ENCODE results near the gene ERV3-1. TPM values are rescaled to one million over a fixed set of nuclear protein-coding genes. Genes with fewer than 3 reads are reported as not detected.

Gene ERV3-1
- total and polyA plus RNA-seq, 9 of the 15 experiments (the other 6 are each of a cell fraction or from before 2014, with no cell fraction given) = 10.2 to 30.0 (median 22.0) TPM

DNA sequence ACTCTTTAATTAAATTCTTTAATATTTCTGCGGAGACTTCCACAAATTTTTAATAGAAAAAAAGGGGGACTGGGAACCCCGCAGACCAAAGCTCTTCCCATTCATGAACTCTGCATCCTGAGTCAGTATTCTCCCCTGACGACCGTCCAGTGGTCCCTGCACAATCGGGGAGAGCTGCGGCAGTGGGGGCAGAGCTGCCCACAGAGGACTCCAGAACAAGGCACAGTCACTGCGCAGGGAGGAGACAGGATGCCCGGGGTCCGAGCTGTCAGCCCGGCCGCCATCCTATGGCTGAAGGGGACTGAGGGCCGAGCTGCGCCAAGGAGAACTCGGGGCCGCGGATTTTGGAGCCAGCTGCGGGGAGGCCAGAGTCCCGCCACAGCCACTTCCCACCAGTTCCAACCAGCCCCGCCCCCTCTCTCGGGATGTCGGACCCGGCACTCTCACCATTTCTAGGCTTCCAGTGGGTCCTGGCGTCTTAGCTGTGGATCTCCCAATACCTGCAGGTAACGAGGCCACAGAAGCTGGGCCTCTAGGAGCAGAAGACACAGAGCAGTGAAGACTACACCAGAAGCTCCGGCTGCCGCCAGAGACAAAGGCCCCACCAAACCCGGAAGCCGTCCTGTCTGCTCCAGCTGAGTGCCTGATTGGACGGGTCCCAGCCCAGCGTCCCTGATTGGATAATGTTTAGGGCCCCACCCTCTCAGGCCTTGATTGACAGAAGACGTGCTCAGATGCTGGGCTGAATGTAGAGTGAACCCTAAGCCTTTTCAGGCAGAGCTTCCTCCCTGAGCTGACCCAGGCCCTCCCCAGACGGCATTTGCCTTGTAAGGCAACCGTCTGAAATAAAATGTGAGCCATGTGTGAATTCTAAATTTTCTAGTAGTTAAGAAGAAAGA, at the start of gene ERV3-1 (continued):
- TF ChIP-seq FOXP1 (CRISPR knock-in tag; IDR thresholded peaks at IDR 0.05) (no peak), GTF2F1 (IDR thresholded peaks at IDR 0.05; ENCODE audit: low read depth, low read length) (0 out of 2 replicates have a peak, but pooled peaks have one; percentile 24), GTF2E2 (tag; IDR thresholded peaks at IDR 0.05) (peak; percentile 55; the same call in 1 of the 2 replicates), EP400 (IDR thresholded peaks at IDR 0.05) (peak; percentile 83), ERF (CRISPR knock-in tag; IDR thresholded peaks at IDR 0.05) (no peak), YY1 (IDR thresholded peaks at IDR 0.05; ENCODE audit: borderline replicate concordance in 1 of 3, control insufficient read depth in 1 of 3, extremely low read depth in 1 of 3, insufficient read depth in 3 of 3, insufficient read length in 1 of 3, insufficient replicate concordance in 2 of 3, low read depth in 1 of 3, low read length in 2 of 3) (peak in 1 of 3 experiments; percentile 53), CEBPG (CRISPR knock-in tag; IDR thresholded peaks at IDR 0.05) (no peak), CEBPG (tag; conservative IDR thresholded peaks at IDR 0.05 in 1 of 2, IDR thresholded peaks at IDR 0.05 in 1 of 2) (no peak), CREBBP (IDR thresholded peaks at IDR 0.05; ENCODE audit: low read depth, low read length) (no peak), PCBP2 (IDR thresholded peaks at IDR 0.05; ENCODE audit: low read depth, low read length, poor library complexity, severe bottlenecking) (no peak), RCOR1 (IDR thresholded peaks at IDR 0.05; ENCODE audit: borderline replicate concordance in 1 of 2, low read depth in 2 of 2, low read length in 2 of 2) (no peak), SMAD2 (IDR thresholded peaks at IDR 0.05; ENCODE audit: low read depth, low read length) (no peak), RAD51 (IDR thresholded peaks at IDR 0.05; ENCODE audit: borderline replicate concordance, low read depth) (no peak)
- TF ChIP-seq, protein P1, sequence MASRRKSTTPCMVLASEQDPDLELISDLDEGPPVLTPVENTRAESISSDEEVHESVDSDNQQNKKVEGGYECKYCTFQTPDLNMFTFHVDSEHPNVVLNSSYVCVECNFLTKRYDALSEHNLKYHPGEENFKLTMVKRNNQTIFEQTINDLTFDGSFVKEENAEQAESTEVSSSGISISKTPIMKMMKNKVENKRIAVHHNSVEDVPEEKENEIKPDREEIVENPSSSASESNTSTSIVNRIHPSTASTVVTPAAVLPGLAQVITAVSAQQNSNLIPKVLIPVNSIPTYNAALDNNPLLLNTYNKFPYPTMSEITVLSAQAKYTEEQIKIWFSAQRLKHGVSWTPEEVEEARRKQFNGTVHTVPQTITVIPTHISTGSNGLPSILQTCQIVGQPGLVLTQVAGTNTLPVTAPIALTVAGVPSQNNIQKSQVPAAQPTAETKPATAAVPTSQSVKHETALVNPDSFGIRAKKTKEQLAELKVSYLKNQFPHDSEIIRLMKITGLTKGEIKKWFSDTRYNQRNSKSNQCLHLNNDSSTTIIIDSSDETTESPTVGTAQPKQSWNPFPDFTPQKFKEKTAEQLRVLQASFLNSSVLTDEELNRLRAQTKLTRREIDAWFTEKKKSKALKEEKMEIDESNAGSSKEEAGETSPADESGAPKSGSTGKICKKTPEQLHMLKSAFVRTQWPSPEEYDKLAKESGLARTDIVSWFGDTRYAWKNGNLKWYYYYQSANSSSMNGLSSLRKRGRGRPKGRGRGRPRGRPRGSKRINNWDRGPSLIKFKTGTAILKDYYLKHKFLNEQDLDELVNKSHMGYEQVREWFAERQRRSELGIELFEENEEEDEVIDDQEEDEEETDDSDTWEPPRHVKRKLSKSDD (conservative IDR thresholded peaks at IDR 0.05; ENCODE audit: low read length) = no peak
- TF ChIP-seq, protein P2, sequence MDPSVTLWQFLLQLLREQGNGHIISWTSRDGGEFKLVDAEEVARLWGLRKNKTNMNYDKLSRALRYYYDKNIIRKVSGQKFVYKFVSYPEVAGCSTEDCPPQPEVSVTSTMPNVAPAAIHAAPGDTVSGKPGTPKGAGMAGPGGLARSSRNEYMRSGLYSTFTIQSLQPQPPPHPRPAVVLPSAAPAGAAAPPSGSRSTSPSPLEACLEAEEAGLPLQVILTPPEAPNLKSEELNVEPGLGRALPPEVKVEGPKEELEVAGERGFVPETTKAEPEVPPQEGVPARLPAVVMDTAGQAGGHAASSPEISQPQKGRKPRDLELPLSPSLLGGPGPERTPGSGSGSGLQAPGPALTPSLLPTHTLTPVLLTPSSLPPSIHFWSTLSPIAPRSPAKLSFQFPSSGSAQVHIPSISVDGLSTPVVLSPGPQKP (CRISPR knock-in tag; IDR thresholded peaks at IDR 0.05) = no peak
- TF ChIP-seq, protein P3, sequence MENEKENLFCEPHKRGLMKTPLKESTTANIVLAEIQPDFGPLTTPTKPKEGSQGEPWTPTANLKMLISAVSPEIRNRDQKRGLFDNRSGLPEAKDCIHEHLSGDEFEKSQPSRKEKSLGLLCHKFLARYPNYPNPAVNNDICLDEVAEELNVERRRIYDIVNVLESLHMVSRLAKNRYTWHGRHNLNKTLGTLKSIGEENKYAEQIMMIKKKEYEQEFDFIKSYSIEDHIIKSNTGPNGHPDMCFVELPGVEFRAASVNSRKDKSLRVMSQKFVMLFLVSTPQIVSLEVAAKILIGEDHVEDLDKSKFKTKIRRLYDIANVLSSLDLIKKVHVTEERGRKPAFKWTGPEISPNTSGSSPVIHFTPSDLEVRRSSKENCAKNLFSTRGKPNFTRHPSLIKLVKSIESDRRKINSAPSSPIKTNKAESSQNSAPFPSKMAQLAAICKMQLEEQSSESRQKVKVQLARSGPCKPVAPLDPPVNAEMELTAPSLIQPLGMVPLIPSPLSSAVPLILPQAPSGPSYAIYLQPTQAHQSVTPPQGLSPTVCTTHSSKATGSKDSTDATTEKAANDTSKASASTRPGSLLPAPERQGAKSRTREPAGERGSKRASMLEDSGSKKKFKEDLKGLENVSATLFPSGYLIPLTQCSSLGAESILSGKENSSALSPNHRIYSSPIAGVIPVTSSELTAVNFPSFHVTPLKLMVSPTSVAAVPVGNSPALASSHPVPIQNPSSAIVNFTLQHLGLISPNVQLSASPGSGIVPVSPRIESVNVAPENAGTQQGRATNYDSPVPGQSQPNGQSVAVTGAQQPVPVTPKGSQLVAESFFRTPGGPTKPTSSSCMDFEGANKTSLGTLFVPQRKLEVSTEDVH (IDR thresholded peaks at IDR 0.05; ENCODE audit: low read depth, partially characterized antibody) = peak; percentile 54
- TF ChIP-seq, protein P4, sequence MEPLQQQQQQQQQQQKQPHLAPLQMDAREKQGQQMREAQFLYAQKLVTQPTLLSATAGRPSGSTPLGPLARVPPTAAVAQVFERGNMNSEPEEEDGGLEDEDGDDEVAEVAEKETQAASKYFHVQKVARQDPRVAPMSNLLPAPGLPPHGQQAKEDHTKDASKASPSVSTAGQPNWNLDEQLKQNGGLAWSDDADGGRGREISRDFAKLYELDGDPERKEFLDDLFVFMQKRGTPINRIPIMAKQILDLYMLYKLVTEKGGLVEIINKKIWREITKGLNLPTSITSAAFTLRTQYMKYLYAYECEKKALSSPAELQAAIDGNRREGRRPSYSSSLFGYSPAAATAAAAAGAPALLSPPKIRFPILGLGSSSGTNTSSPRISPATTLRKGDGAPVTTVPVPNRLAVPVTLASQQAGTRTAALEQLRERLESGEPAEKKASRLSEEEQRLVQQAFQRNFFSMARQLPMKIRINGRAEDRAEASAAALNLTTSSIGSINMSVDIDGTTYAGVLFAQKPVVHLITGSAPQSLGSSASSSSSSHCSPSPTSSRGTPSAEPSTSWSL (CRISPR knock-in tag; IDR thresholded peaks at IDR 0.05; ENCODE audit: borderline replicate concordance) = no peak

Data from K562 (cell line).